GM18507 (cell line): ENCODE data around the gene CDK2.
A peak's percentile ranks its signal among the peaks of the same experiment; 100 is the strongest.
"Not testable (repeated sequence)": the region's sequence is repeated elsewhere in the genome, so short reads cannot be mapped to it uniquely, and the experiment has no call there.

Experiments
- DNase-seq: peaks from one replicate; pipeline ENCODE4 v3.0.0; 2011; ENCODE audit warnings: low read depth; ENCODE audit not compliant: insufficient read length; ENCODE audit errors: extremely low spot score
- FAIRE-seq: peaks from 2 replicates; lab custom pipeline; 2011; peaks lifted over from hg19 to GRCh38; lab: Jason Lieb, UNC

The CDK2 gene

DNA sequence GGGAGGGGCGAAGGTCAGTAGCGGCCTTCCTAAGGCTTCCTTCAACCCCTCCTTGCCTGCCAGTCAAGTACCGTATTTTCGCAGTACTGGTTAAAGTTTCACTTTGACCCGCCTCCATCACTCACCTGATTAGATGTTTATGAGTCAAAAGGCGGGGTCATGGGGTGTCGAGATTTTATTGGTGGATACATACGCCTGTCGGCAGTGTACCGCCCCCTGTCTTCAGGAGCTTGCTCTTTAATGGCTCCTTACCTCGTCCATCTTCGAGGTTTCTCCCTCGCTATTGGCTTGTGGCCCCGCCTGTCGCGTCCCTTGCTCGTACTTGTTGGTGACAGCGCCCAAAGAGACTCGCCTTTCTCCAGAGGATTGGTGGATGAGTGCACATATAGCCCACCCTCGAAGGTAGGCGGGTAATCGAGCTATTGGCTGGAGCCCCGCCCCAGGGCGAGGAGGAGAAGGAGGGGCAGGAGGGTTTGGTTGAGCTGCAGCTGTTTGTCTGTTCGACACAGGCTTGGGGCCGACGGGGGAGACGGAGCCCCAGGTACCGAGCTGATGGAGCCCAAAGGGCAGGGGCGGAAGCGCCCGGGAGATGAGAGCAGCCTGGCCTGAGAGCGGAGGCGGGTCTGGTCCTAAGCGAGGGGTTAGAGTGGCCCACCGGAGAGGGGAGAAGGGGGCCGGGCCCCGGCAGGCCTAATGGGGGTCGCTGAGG is 7.1 kb downstream of the CDK2 start, which contains the start of gene RAB5B:
Gene RAB5B (plus strand): TSS at position 480 of the 709 bp plus-strand sequence. CDS start 12,883 bp downstream, outside the sequence.
- DNase-seq: peak; percentile 88

GRCh38 chr12:55974308-55974730 is 7.7 kb downstream of the CDK2 start:
- no peak for DNase-seq
- no peak for FAIRE-seq

More for the DNA sequence above, 7.1 kb downstream of the CDK2 start, which contains the start of gene RAB5B:
- peak; percentile 100 for FAIRE-seq

DNA sequence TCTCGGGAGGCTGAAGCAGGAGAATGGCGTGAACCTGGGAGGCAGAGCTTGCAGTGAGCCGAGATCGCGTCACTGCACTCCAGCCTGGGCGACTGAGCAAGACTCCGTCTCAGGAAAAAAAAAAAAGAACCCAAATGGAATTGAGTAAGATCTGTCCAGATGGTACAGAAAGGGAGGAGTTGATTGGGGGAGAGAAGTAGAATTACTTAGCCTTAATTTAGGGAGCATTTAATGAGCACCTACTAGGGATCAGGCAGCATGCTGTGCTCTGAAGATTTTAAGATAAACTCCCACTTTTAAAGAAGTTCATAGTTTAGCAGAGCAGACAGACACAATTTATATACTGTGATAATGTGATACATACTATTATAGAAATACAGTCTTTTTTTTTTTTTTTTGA is 11.8 kb downstream of the CDK2 start:
- no peak for FAIRE-seq

GRCh38 chr12:55979069-55979468 is 12.4 kb downstream of the CDK2 start:
- no peak for DNase-seq
- FAIRE-seq: no peak

More for the DNA sequence above, 11.8 kb downstream of the CDK2 start:
- DNase-seq: no peak

DNA sequence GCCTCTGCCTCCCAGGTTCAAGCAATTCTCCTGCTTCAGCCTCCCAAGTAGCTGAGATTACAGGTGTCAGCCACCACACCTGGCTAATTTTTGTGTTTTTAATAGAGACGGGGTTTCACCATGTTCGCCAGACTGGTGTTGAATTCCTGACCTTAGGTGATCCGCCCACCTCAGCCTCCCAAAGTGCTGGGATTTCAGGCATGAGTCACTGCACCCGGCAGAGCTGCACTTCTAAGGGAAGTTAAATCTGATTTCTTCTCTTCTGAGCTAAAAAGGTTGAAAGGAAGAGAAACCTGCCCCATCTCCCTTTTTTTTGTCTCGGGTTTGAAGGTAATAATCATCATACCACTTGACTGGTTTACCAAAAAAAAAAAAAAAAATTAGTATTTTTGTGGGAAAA is 15.3 kb downstream of the CDK2 start:
- DNase-seq, FAIRE-seq: not testable (repeated sequence)

DNA sequence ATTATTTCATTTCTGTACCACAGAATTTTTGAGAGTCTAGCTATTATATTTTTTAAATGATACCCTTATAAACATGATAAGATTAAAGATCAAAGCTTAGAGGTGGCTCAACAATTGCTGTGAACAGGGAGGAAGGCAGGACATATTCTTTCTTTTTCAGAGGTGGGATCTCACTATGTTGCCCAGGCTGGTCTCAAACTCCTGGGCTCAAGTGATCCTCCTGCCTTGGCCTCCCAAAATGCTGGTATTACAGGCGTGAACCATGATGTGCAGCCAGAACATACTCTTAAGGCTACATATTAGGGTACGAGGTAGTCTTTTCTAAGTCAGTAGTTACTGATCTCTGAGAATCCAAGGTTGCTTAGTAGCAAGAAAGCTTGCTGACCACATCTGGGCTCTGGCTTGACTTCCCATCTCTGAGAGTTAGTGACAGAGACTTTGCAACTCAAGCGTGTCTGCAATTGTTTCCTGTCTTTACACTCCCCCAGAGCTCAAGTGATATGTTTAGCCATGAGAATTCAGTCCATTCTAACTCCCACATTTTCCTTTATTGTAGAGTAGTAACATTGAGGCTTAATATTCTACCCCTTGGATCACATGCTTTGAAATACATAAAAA is 15.8 kb downstream of the CDK2 start:
- FAIRE-seq: peak; percentile 83
- DNase-seq: peak; percentile 36

- DNase-seq (no peak), FAIRE-seq (no peak)
These were observed 16.7 kb downstream of the CDK2 start for GRCh38 chr12:55983232-55983842.

DNA sequence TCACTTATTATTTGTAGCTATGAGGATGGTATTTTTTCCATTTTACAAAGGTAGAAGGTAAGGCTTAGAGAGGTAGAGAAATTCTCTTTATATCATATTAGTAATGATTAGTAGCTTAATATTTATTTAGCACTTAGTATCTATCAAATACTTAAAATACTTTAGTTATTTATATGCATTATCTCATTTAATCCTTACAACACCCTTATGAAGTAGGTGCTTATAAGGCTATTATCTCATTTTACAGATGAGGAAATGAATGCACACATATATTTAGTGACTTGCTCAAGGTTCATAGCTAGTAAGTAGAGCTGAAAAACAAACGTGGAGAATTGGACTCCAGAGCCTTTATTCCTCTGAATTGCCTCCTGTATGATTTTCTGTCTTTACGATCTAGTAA is 18.2 kb downstream of the CDK2 start:
- FAIRE-seq (no peak), DNase-seq (no peak)

DNA sequence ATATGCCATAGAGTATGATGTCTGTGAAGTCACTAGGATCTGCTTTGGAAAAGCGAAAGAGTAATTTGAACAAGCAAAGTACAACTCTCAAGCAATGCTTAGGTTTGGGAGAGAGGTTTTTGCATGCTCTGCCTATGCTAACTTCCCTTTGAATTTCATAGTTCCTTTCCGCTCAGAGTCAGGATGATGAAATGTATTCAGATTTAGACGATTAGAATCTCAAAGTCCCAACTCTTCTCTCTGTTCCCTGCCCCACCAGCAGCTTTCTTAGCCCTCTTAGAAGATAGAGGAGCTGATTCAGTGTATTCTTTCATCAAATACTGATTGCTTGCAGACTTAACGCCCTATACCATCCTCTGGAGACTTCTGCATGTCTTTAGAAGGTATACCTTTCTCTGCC is 18.7 kb downstream of the CDK2 start:
- no peak for FAIRE-seq

GRCh38 chr12:55985976-55986375 is 19.3 kb downstream of the CDK2 start:
- FAIRE-seq, DNase-seq: not testable (repeated sequence)

More for the DNA sequence above, 18.7 kb downstream of the CDK2 start:
- no peak for DNase-seq

DNA sequence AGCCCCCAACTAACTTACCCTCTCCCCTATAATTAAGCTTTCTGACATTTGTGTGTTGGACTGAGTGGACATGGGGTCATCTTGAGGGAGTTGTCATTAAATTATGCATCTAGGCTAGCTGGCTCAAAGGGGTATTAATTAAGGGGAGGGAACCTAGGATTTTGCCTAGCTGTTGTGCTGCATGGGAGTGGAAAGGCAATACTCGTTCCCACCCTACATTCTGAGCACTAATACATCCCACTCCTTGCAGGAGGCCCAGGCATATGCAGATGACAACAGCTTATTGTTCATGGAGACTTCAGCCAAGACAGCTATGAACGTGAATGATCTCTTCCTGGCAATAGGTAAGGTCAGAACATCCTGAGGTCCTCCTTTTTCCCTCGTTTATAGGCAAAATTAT is 24.5 kb downstream of the CDK2 start:
- FAIRE-seq (no peak), DNase-seq (no peak)

DNA sequence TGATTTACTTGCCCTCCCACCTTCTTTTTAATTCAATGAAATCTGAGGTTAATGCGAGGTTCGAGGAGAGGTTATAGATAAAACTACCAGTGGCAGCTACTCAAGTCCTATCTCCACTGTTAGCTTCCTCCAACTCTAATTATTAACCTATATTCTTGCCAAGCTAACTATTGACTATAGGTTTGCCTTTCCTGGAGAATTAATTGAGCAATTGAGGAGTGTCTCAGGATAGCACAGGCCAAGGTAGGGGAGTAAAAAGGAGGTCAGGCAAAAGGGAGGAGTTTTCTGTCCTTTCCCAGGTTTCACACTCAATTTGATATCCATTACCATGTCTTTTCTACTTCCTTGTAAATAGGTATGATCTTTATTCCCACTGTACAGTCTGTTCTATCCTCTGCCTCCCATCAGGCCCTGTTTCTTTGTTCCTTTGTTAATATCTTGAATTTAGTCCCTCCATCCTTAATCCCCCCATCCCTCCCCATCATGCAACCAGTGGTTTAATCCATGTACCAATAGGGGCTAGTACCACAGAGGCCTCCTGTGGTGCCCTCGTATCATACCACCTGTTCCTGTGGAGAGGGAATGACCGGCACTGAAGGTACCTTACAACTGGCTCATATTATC is 26.7 kb downstream of the CDK2 start:
- no peak for DNase-seq
- no peak for FAIRE-seq

DNA sequence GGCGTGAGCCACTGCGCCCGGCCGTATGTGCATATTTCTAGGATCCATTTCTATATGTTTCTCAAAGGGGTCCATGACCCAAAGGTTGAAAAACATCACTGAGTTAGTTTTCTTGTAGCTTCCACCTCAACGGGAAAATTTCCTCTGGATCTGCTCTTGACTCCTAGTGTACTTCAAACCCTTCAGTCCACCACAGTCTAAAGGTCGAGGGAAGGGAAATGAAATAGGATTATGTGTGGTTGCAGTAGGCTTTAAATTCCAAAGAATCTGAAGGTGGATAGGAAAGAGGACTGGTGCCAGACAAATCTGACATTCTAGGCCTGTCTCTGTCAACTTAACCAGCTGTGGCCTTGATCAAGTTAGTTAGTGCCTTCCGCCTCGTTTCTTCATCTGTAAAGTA is 28.7 kb downstream of the CDK2 start:
- no peak for DNase-seq
- no peak for FAIRE-seq

- FAIRE-seq (peak; percentile 83), DNase-seq (peak; percentile 45)
These were observed 29.6 kb downstream of the CDK2 start for GRCh38 chr12:55996201-55996714.

DNA sequence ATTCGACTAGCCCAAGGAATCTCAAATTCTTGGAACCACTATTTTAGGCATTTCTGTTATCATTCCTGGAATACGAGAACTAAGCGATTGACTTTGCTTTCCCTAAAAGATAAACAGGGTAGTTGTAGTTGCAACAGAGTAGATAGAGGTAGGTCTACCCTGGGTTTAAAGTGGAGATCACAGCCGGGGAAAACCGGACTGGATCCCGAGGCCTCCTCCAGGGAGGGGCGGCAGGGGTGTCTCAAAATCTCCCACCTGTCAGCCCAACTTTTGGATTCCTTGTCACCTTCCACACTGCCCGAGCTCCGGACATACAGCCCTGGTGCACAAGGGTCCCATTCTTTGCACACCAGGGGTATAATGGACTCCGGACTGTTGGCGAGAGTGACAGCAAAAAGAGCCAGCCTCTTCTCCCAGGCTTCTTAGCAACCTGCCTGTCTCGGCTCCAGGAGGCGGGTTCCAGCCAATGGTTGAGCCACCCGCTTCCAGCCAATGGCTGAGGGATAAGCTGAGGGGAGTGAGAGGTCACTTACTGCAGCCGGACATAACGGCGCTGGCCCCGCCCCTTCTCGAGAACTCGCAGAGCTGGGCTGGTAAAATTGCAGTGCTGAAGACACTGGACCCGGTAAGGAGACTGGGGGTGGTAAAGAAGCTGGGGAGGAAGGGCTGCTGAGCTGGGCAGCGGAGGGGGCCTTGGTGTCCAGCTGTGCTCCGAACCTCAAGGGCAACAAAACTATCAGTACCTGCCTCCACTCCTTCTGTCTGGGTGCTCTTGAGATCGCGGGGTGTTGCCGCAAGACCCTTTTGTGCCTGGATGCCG is 30.3 kb downstream of the CDK2 start, which contains the start of gene SUOX:
Gene SUOX (plus strand): TSS at position 562 of the 820 bp plus-strand sequence. CDS start 4,946 bp downstream, outside the sequence.
- peak; percentile 98 for FAIRE-seq

GRCh38 chr12:55997535-55997859 is 30.9 kb downstream of the CDK2 start:
- FAIRE-seq: no peak

More for the DNA sequence above, 30.3 kb downstream of the CDK2 start, which contains the start of gene SUOX:
- DNase-seq: peak; percentile 98

GRCh38 chr12:55999522-55999921 is 32.9 kb downstream of the CDK2 start:
- not testable (repeated sequence) for DNase-seq, FAIRE-seq

More at GRCh38 chr12:55997535-55997859, 30.9 kb downstream of the CDK2 start:
- DNase-seq: no peak

DNA sequence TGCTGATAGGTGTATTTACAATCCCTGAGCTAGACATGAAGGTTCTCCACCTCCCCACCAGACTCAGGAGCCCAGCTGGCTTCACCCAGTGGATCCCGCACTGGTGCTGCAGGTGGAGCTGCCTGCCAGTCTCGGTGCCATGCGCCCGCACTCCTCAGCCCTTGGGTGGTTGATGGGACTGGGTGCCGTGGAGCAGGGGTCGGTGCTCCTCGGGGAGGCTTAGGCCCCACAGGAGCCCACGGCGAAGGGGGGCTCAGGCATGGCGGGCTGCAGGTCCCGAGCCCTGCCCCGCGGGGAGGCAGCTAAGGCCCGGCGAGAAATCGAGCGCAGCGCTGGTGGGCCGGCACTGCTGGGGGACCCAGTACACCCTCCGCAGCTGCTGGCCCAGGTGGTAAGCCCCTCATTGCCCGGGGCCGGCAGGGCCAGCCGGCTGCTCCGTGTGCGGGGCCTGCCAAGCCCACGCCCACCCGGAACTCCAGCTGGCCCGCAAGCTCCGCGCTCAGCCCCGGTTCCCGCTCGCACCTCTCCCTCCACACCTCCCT is 33.4 kb downstream of the CDK2 start:
- DNase-seq, FAIRE-seq: not testable (repeated sequence)
